HCT116 (cell line): ENCODE results near the gene ZSCAN25. TPM values are rescaled to one million over a fixed set of nuclear protein-coding genes. Genes with fewer than 3 reads are reported as not detected.

Source experiments
- ATAC-seq: fragments of 200-7000 bp; cut with Tn5 transposase; 2 replicates; pipeline ENCODE4 v1.9.1; 2020; ENCODE audit warnings: mild to moderate bottlenecking, moderate library complexity
- BruUV-seq: library from RNA; stranded (reverse); fragments of 400-500 nt; replicated peaks from 2 replicates; lab custom pipeline; 2021; lab: Mats Ljungman, UMichigan
- CTCF ChIA-PET: fragments of 300-600 bp; sonication (Branson Sonifier 250); formaldehyde crosslinking; loops from one replicate; lab custom pipeline; 2021; ENCODE audit warnings: antibody characterized with exemption; lab: Charles Lee
- POLR2A ChIA-PET: fragments of 300-600, 350-600 bp; sonication (Branson Sonifier 250); formaldehyde crosslinking; loops from one replicate; lab custom pipeline; 2021; ENCODE audit warnings: antibody characterized with exemption; lab: Charles Lee
- RAD21 ChIA-PET, 2 experiments: fragments of 300-600 bp; sonication (Branson Sonifier 250); formaldehyde crosslinking; loops; one replicate each; lab custom pipeline; 2023; ENCODE audit warnings: low total read pairs in 2 of 2; ENCODE audit not compliant: uncharacterized antibody in 2 of 2, unreplicated experiment in 2 of 2, low non-redundant PET in 1 of 2; lab: Charles Lee
- DNase-seq: peaks from one replicate; pipeline ENCODE4 v3.0.0-alpha.2; 2010; ENCODE audit warnings: low read depth, low spot score
- H2AFZ ChIP-seq: fragments of 200-600 bp; shearing (Covaris generic), sonication (generic); 2 replicates; pipeline ENCODE4 v1.6.1; 2017; ENCODE audit warnings: low read depth, mixed run types, mixed read lengths, antibody characterized with exemption, low read length; ENCODE audit not compliant: poor library complexity, severe bottlenecking
- H3K27ac ChIP-seq: 2 replicates; pipeline ENCODE4 v1.5.1; 2012; ENCODE audit warnings: low read depth, low read length
- H3K27me3 ChIP-seq: fragments of 200-600 bp; sonication (generic); 2 replicates; pipeline ENCODE4 v1.6.1; 2016; ENCODE audit warnings: mixed run types, low read length, mixed read lengths; ENCODE audit not compliant: insufficient read depth
- H3K36me3 ChIP-seq, 2 experiments: fragments of 200-500 bp in 1 of 2; fragments of 200-600 bp in 1 of 2; sonication (Bioruptor generic) in 1 of 2; sonication (generic) in 1 of 2; 2 replicates each; pipeline versions ENCODE4 v1.5.1 to v1.6.1; 2014 to 2016; ENCODE audit warnings: low read length in 2 of 2, inconsistent platforms in 1 of 2, mixed read lengths in 1 of 2, mixed run types in 1 of 2; ENCODE audit not compliant: insufficient read depth in 2 of 2, control insufficient read depth in 1 of 2
- H3K4me1 ChIP-seq, 2 experiments: fragments of 200-600 bp in 1 of 2; sonication (generic) in 1 of 2; 2 replicates each; pipeline versions ENCODE4 v1.5.1 to v1.6.1; 2012 to 2017; ENCODE audit warnings: low read length in 2 of 2, inconsistent platforms in 1 of 2, mild to moderate bottlenecking in 1 of 2, mixed read lengths in 1 of 2, mixed run types in 1 of 2, moderate library complexity in 1 of 2; ENCODE audit not compliant: insufficient read depth in 2 of 2, control insufficient read depth in 1 of 2
- H3K4me2 ChIP-seq: fragments of 200-600 bp; sonication (generic); 2 replicates; pipeline ENCODE4 v1.6.1; 2017; ENCODE audit warnings: mixed run types, low read length, mixed read lengths
- H3K4me3 ChIP-seq, 2 experiments: fragments of 200-600 bp in 1 of 2; sonication (generic) in 1 of 2; replicated peaks in 1 of 2; 2 replicates each; pipeline ENCODE4 v1.5.1; 2011 to 2016; ENCODE audit warnings: low read length in 2 of 2, control low read depth in 1 of 2, low read depth in 1 of 2, mild to moderate bottlenecking in 1 of 2, mixed read lengths in 1 of 2, mixed run types in 1 of 2
- H3K79me2 ChIP-seq: fragments of 200-600 bp; sonication (generic); 2 replicates; pipeline ENCODE4 v1.6.1; 2017; ENCODE audit warnings: mild to moderate bottlenecking, mixed run types, low read length, moderate library complexity, mixed read lengths; ENCODE audit not compliant: insufficient read depth
- H3K9ac ChIP-seq: fragments of 200-600 bp; sonication (generic); 2 replicates; pipeline ENCODE4 v1.6.1; 2016; ENCODE audit warnings: low read length, mixed read lengths
- H3K9me2 ChIP-seq: fragments of 200-600 bp; sonication (generic), shearing (Covaris generic); 2 replicates; pipeline ENCODE4 v1.6.1; 2017; ENCODE audit warnings: mixed run types, mild to moderate bottlenecking, moderate library complexity; ENCODE audit not compliant: insufficient read depth
- H3K9me3 ChIP-seq, 2 experiments: fragments of 200-500 bp in 1 of 2; fragments of 200-600 bp in 1 of 2; sonication (Bioruptor generic) in 1 of 2; sonication (generic) in 1 of 2; 2 replicates each; pipeline ENCODE4 v1.6.1; 2014 to 2017; ENCODE audit warnings: low read length in 2 of 2, mixed read lengths in 2 of 2, inconsistent platforms in 1 of 2, low read depth in 1 of 2, mild to moderate bottlenecking in 1 of 2, mixed run types in 1 of 2, moderate library complexity in 1 of 2; ENCODE audit not compliant: control insufficient read depth in 1 of 2, insufficient read depth in 1 of 2
- H4K20me1 ChIP-seq: fragments of 200-600 bp; sonication (generic), shearing (Covaris generic); 2 replicates; pipeline ENCODE4 v1.6.1; 2017; ENCODE audit warnings: mixed run types, mild to moderate bottlenecking, moderate library complexity; ENCODE audit not compliant: insufficient read depth
- ATF3 ChIP-seq: IDR thresholded peaks from 2 replicates; pipeline ENCODE4 v1.6.1; 2012
- CBX3 ChIP-seq: IDR thresholded peaks from 2 replicates; pipeline ENCODE4 v1.6.1; 2012; ENCODE audit warnings: low read depth
- ELF1 ChIP-seq: IDR thresholded peaks from 2 replicates; pipeline ENCODE4 v1.6.1; 2012; ENCODE audit warnings: low read depth, borderline replicate concordance
- EZH2 ChIP-seq: fragments of 200-600 bp; sonication (generic); IDR thresholded peaks from 2 replicates; pipeline ENCODE4 v1.6.1; 2017; ENCODE audit warnings: antibody characterized with exemption, mixed run types
- MAX ChIP-seq: IDR thresholded peaks from 2 replicates; pipeline ENCODE4 v1.6.1; 2012
- POLR2A ChIP-seq: IDR thresholded peaks from 2 replicates; pipeline ENCODE4 v1.7.0; 2011; ENCODE audit warnings: borderline replicate concordance; ENCODE audit not compliant: insufficient read depth, insufficient read length; ENCODE audit errors: extremely low read depth
- POLR2AphosphoS5 ChIP-seq: IDR thresholded peaks from 2 replicates; pipeline ENCODE4 v1.6.1; 2011; ENCODE audit warnings: mild to moderate bottlenecking, low read depth, low read length, moderate library complexity
- REST ChIP-seq: IDR thresholded peaks from 2 replicates; pipeline ENCODE4 v1.6.1; 2012; ENCODE audit warnings: low read depth
- ZBTB33 ChIP-seq: IDR thresholded peaks from 2 replicates; pipeline ENCODE4 v1.6.1; 2011; ENCODE audit warnings: mild to moderate bottlenecking, low read length, moderate library complexity; ENCODE audit not compliant: insufficient replicate concordance; ENCODE audit errors: extremely low read depth
- intact Hi-C: fragments of 100-400 bp; cut with micrococcal nuclease; formaldehyde crosslinking; loops from 2 replicates; pipeline ENCODE4 v1.10.0; 2022
- total RNA-seq: library from RNA; stranded (reverse); gene quantifications from one replicate; pipeline ENCODE4 v1.2.1, GENCODE V29; 2021; ENCODE audit not compliant: unreplicated experiment

ZSCAN25 gene
- total RNA-seq, 1 experiment from 2014 or later: 14.0 TPM

- Histone ChIP-seq H3K36me3 (no peaks in the 10 kb centered on the region), H3K9me3 (no peaks in the 10 kb centered on the region), H2AFZ (no peak overlapping the region), H4K20me1 (no peaks in the 10 kb centered on the region)
- POLR2A ChIA-PET: no interaction called here
- no peak for ATAC-seq
- TF ChIP-seq POLR2A (no peak), REST (no peak), POLR2AphosphoS5 (no peak)
- TF ChIP-seq, all 23 proteins: peak for 0
- Histone ChIP-seq H3K4me2 (no peak overlapping the region), H3K4me1 (no peaks in the 10 kb centered on the region), H3K9me2 (no peaks in the 10 kb centered on the region), H3K27ac (no peak overlapping the region), H3K79me2 (no peaks in the 10 kb centered on the region), H3K9ac (no peak overlapping the region), H3K4me3 (no peak overlapping the region), H3K27me3 (no peaks in the 10 kb centered on the region)
- intact Hi-C loops: no loop called here
- DNase-seq: no peak
- no TSS peak for BruUV-seq
- CTCF ChIA-PET: no interaction called here
- RAD21 ChIA-PET: no interaction called here
Observed at GRCh38 chr7:99672573-99672972, 55.8 kb downstream of the ZSCAN25 start.

GRCh38 chr7:99674995-99675742 is 58.4 kb downstream of the ZSCAN25 start:
- H3K9me3 ChIP-seq: no peaks in the 10 kb centered on the region
- H3K27ac ChIP-seq: no peak overlapping the region
- ChIA-PET CTCF (no interaction called here), RAD21 (interaction anchor here in 1 of 2 experiments (0.6 kb wide), 1 partner anchor 23 kb away, joined by 5 read pairs; no protein-coding TSS in a partner anchor), POLR2A (no interaction called here)
- H3K27me3 ChIP-seq: no peaks in the 10 kb centered on the region
- ATAC-seq: no peak
- DNase-seq: no peak
- H2AFZ ChIP-seq: no peak overlapping the region
- no peaks in the 10 kb centered on the region for H3K36me3 ChIP-seq
- H4K20me1 ChIP-seq: no peaks in the 10 kb centered on the region
- no peaks in the 10 kb centered on the region for H3K79me2 ChIP-seq
- H3K4me1 ChIP-seq: peaks cover 7 to 20% of the 10 kb centered on the region in 2 experiments; a peak in 3 of 4 replicates
- no peak overlapping the region for H3K4me2 ChIP-seq
- no peak overlapping the region for H3K4me3 ChIP-seq
- H3K9ac ChIP-seq: no peak overlapping the region
- BruUV-seq: no TSS peak
- no peaks in the 10 kb centered on the region for H3K9me2 ChIP-seq
- intact Hi-C loops: no loop called here
- TF ChIP-seq ELF1 (no peak), ATF3 (no peak), EZH2 (no peak), POLR2AphosphoS5 (no peak), CBX3 (no peak), POLR2A (no peak), MAX (no peak), ZBTB33 (no peak)
